DOHH2 (cell line): Measurements from ENCODE around the gene NDUFAF2.

Source experiments
- H3F3A ChIP-seq: fragments of 200-600 bp; sonication (generic), shearing (Covaris generic); 2 replicates; pipeline ENCODE4 v1.6.0; 2016; ENCODE audit warnings: antibody characterized with exemption, mild to moderate bottlenecking; ENCODE audit not compliant: control insufficient read depth, insufficient read depth
- H3K27ac ChIP-seq: fragments of 200-600 bp; sonication (generic); 2 replicates; pipeline ENCODE4 v1.5.1; 2014; ENCODE audit warnings: low read depth, mild to moderate bottlenecking, low read length, moderate library complexity
- H3K27me3 ChIP-seq: fragments of 200-600 bp; sonication (generic); 2 replicates; pipeline ENCODE4 v1.6.1; 2014; ENCODE audit warnings: mild to moderate bottlenecking, low read length, mixed read lengths; ENCODE audit not compliant: control insufficient read depth
- H3K36me3 ChIP-seq: fragments of 200-600 bp; sonication (generic); 2 replicates; pipeline ENCODE4 v1.6.1; 2014; ENCODE audit warnings: mild to moderate bottlenecking, low read length, moderate library complexity, mixed read lengths; ENCODE audit not compliant: control insufficient read depth
- H3K4me1 ChIP-seq: fragments of 200-600 bp; sonication (generic); 2 replicates; pipeline ENCODE4 v1.6.1; 2014; ENCODE audit warnings: mild to moderate bottlenecking, low read length, mixed read lengths; ENCODE audit not compliant: control insufficient read depth
- H3K4me2 ChIP-seq: fragments of 200-600 bp; sonication (generic); 2 replicates; pipeline ENCODE4 v1.6.0; 2014; ENCODE audit warnings: mild to moderate bottlenecking, low read length, moderate library complexity
- H3K4me3 ChIP-seq: fragments of 200-600 bp; sonication (generic); 2 replicates; pipeline ENCODE4 v1.5.1; 2014; ENCODE audit warnings: mild to moderate bottlenecking, low read length, mixed read lengths
- H3K79me2 ChIP-seq: fragments of 200-600 bp; sonication (generic); 2 replicates; pipeline ENCODE4 v1.6.1; 2014; ENCODE audit warnings: mild to moderate bottlenecking, low read length, mixed read lengths; ENCODE audit not compliant: control insufficient read depth
- H3K9me2 ChIP-seq: fragments of 200-600 bp; sonication (generic); replicated peaks from 2 replicates; pipeline ENCODE4 v1.6.1; 2014; ENCODE audit warnings: mild to moderate bottlenecking, low read length, mixed read lengths; ENCODE audit not compliant: control insufficient read depth
- H3K9me3 ChIP-seq: fragments of 200-600 bp; sonication (generic); 2 replicates; pipeline ENCODE4 v1.6.1; 2014; ENCODE audit warnings: antibody characterized with exemption, low read length, mixed read lengths; ENCODE audit not compliant: control insufficient read depth, insufficient read depth
- H4K20me1 ChIP-seq: fragments of 200-600 bp; sonication (generic); 2 replicates; pipeline ENCODE4 v1.6.0; 2014; ENCODE audit warnings: low read depth, mild to moderate bottlenecking, antibody characterized with exemption, low read length, moderate library complexity; ENCODE audit not compliant: control insufficient read depth, insufficient read depth
- EZH2phosphoT487 ChIP-seq: fragments of 200-600 bp; sonication (generic); IDR thresholded peaks from 2 replicates; pipeline ENCODE4 v1.6.1; 2017; ENCODE audit warnings: borderline replicate concordance, mild to moderate bottlenecking, antibody characterized with exemption, low read length, moderate library complexity, mixed read lengths
- TF ChIP-seq, protein P1 (sequence below): fragments of 200-600 bp; sonication (generic); IDR thresholded peaks from one replicate; pipeline ENCODE4 v1.5.1; 2014; ENCODE audit warnings: antibody characterized with exemption, mild to moderate bottlenecking, low read depth, low read length; ENCODE audit not compliant: poor library complexity, severe bottlenecking

NDUFAF2 gene

DNA sequence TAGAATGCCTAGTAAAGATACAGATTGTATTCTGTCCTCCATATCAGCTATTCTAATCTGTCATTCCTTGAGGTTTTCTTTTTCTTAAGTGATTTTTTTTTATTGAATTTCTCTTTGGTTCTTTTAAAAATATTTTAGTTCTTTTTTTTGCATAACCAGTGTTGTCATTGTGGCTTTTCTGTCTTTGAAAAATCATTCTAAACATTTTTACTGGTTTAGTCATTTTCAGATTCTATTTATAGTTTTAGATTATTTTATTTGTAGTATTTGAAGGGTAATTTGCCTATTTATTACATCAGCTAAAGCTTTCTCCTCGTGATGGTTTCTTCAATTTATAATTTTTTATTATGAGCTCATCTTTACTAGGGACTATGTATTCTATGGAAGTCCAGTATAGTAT is 78.1 kb downstream of the NDUFAF2 start:
- no peaks in the 10 kb centered on the region for H3K4me1 ChIP-seq
- H3K9me3 ChIP-seq, result no peaks in the 10 kb centered on the region
- H3K79me2 ChIP-seq, result peaks cover 6% of the 10 kb centered on the region; the same call in 1 of the 2 replicates
- H4K20me1 ChIP-seq, result no peaks in the 10 kb centered on the region
- no peak overlapping the region for H3K4me2 ChIP-seq
- no peaks in the 10 kb centered on the region for H3F3A ChIP-seq
- H3K27ac ChIP-seq, result no peak overlapping the region
- no peaks in the 10 kb centered on the region for H3K27me3 ChIP-seq
- no peak overlapping the region for H3K4me3 ChIP-seq
- H3K9me2 ChIP-seq, result no peaks in the 10 kb centered on the region
- H3K36me3 ChIP-seq, result no peaks in the 10 kb centered on the region
- TF ChIP-seq, protein P1, sequence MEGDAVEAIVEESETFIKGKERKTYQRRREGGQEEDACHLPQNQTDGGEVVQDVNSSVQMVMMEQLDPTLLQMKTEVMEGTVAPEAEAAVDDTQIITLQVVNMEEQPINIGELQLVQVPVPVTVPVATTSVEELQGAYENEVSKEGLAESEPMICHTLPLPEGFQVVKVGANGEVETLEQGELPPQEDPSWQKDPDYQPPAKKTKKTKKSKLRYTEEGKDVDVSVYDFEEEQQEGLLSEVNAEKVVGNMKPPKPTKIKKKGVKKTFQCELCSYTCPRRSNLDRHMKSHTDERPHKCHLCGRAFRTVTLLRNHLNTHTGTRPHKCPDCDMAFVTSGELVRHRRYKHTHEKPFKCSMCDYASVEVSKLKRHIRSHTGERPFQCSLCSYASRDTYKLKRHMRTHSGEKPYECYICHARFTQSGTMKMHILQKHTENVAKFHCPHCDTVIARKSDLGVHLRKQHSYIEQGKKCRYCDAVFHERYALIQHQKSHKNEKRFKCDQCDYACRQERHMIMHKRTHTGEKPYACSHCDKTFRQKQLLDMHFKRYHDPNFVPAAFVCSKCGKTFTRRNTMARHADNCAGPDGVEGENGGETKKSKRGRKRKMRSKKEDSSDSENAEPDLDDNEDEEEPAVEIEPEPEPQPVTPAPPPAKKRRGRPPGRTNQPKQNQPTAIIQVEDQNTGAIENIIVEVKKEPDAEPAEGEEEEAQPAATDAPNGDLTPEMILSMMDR, result no peak
- TF ChIP-seq EZH2phosphoT487, result no peak

DNA sequence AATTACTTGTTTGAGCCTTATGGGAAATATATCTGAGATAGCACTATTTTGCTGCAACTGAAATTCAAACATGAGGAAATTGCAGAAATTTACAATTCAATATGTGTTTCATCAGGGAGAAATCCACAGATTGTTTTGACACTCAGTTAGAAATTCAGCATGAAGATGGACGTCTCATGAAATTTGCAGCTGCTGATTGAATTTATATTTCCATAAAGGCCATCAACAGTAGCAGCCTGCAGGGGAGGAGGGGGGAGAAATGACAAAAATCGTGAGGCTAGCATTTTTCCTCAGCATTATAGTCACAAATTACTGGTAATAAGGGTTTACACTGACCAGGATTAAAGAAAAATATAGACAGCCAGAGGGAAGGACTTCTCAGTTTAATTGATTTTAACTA is 81.0 kb downstream of the NDUFAF2 start:
- Histone ChIP-seq H3K27ac (no peak overlapping the region), H3K36me3 (no peaks in the 10 kb centered on the region), H3K27me3 (no peaks in the 10 kb centered on the region), H3K9me2 (no peaks in the 10 kb centered on the region), H3K79me2 (peaks cover 3% of the 10 kb centered on the region; the same call in 1 of the 2 replicates), H3K4me3 (no peak overlapping the region), H3K9me3 (no peaks in the 10 kb centered on the region), H3F3A (no peaks in the 10 kb centered on the region), H4K20me1 (no peaks in the 10 kb centered on the region), H3K4me1 (no peaks in the 10 kb centered on the region), H3K4me2 (no peak overlapping the region)
- TF ChIP-seq, protein P1, result no peak
- no peak for TF ChIP-seq EZH2phosphoT487

DNA sequence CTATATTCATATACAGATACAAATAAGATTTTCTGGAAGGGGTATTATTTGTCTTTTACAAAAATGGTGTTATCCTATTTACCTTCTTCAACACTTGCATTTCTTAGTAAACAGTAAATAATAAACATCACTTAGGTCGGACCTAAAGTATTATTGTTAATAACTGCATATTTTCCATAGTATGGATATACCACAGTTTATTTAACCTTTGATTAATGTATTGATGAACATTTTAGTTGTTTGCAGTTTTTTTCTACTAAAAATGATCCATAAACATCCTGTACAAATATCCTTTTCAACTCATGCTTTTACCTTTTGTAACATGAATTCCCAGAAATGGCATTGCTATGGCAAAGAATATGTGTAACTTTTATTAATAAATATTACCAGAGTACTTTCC is 83.4 kb downstream of the NDUFAF2 start:
- Histone ChIP-seq H3F3A (no peaks in the 10 kb centered on the region), H3K4me3 (no peak overlapping the region), H4K20me1 (no peaks in the 10 kb centered on the region), H3K36me3 (no peaks in the 10 kb centered on the region), H3K4me2 (no peak overlapping the region), H3K79me2 (peaks cover 3% of the 10 kb centered on the region; the same call in 1 of the 2 replicates), H3K9me3 (no peaks in the 10 kb centered on the region), H3K4me1 (no peaks in the 10 kb centered on the region), H3K27me3 (no peaks in the 10 kb centered on the region), H3K9me2 (no peaks in the 10 kb centered on the region), H3K27ac (no peak overlapping the region)
- TF ChIP-seq EZH2phosphoT487, result no peak
- TF ChIP-seq, protein P1, result no peak
